HCT116 (cell line): ENCODE results near the gene STAT4. TPM values are rescaled to one million over a fixed set of nuclear protein-coding genes. Genes with fewer than 3 reads are reported as not detected.

Experiments used
- ATAC-seq: fragments of 200-7000 bp; cut with Tn5 transposase; 2 replicates; pipeline ENCODE4 v1.9.1; 2020; ENCODE audit warnings: mild to moderate bottlenecking, moderate library complexity
- BruUV-seq: library from RNA; stranded (reverse); fragments of 400-500 nt; replicated peaks from 2 replicates; lab custom pipeline; 2021; lab: Mats Ljungman, UMichigan
- CTCF ChIA-PET: fragments of 300-600 bp; sonication (Branson Sonifier 250); formaldehyde crosslinking; loops from one replicate; lab custom pipeline; 2021; ENCODE audit warnings: antibody characterized with exemption; lab: Charles Lee
- POLR2A ChIA-PET: fragments of 300-600, 350-600 bp; sonication (Branson Sonifier 250); formaldehyde crosslinking; loops from one replicate; lab custom pipeline; 2021; ENCODE audit warnings: antibody characterized with exemption; lab: Charles Lee
- RAD21 ChIA-PET, 2 experiments: fragments of 300-600 bp; sonication (Branson Sonifier 250); formaldehyde crosslinking; loops; one replicate each; lab custom pipeline; 2023; ENCODE audit warnings: low total read pairs in 2 of 2; ENCODE audit not compliant: uncharacterized antibody in 2 of 2, unreplicated experiment in 2 of 2, low non-redundant PET in 1 of 2; lab: Charles Lee
- DNase-seq: peaks from one replicate; pipeline ENCODE4 v3.0.0-alpha.2; 2010; ENCODE audit warnings: low read depth, low spot score
- H2AFZ ChIP-seq: fragments of 200-600 bp; shearing (Covaris generic), sonication (generic); 2 replicates; pipeline ENCODE4 v1.6.1; 2017; ENCODE audit warnings: low read depth, mixed run types, mixed read lengths, antibody characterized with exemption, low read length; ENCODE audit not compliant: poor library complexity, severe bottlenecking
- H3K27ac ChIP-seq: 2 replicates; pipeline ENCODE4 v1.5.1; 2012; ENCODE audit warnings: low read depth, low read length
- H3K27me3 ChIP-seq: fragments of 200-600 bp; sonication (generic); 2 replicates; pipeline ENCODE4 v1.6.1; 2016; ENCODE audit warnings: mixed run types, low read length, mixed read lengths; ENCODE audit not compliant: insufficient read depth
- H3K36me3 ChIP-seq, 2 experiments: fragments of 200-500 bp in 1 of 2; fragments of 200-600 bp in 1 of 2; sonication (Bioruptor generic) in 1 of 2; sonication (generic) in 1 of 2; 2 replicates each; pipeline versions ENCODE4 v1.5.1 to v1.6.1; 2014 to 2016; ENCODE audit warnings: low read length in 2 of 2, inconsistent platforms in 1 of 2, mixed read lengths in 1 of 2, mixed run types in 1 of 2; ENCODE audit not compliant: insufficient read depth in 2 of 2, control insufficient read depth in 1 of 2
- H3K4me1 ChIP-seq, 2 experiments: fragments of 200-600 bp in 1 of 2; sonication (generic) in 1 of 2; 2 replicates each; pipeline versions ENCODE4 v1.5.1 to v1.6.1; 2012 to 2017; ENCODE audit warnings: low read length in 2 of 2, inconsistent platforms in 1 of 2, mild to moderate bottlenecking in 1 of 2, mixed read lengths in 1 of 2, mixed run types in 1 of 2, moderate library complexity in 1 of 2; ENCODE audit not compliant: insufficient read depth in 2 of 2, control insufficient read depth in 1 of 2
- H3K4me2 ChIP-seq: fragments of 200-600 bp; sonication (generic); 2 replicates; pipeline ENCODE4 v1.6.1; 2017; ENCODE audit warnings: mixed run types, low read length, mixed read lengths
- H3K4me3 ChIP-seq, 2 experiments: fragments of 200-600 bp in 1 of 2; sonication (generic) in 1 of 2; replicated peaks in 1 of 2; 2 replicates each; pipeline ENCODE4 v1.5.1; 2011 to 2016; ENCODE audit warnings: low read length in 2 of 2, control low read depth in 1 of 2, low read depth in 1 of 2, mild to moderate bottlenecking in 1 of 2, mixed read lengths in 1 of 2, mixed run types in 1 of 2
- H3K79me2 ChIP-seq: fragments of 200-600 bp; sonication (generic); 2 replicates; pipeline ENCODE4 v1.6.1; 2017; ENCODE audit warnings: mild to moderate bottlenecking, mixed run types, low read length, moderate library complexity, mixed read lengths; ENCODE audit not compliant: insufficient read depth
- H3K9ac ChIP-seq: fragments of 200-600 bp; sonication (generic); 2 replicates; pipeline ENCODE4 v1.6.1; 2016; ENCODE audit warnings: low read length, mixed read lengths
- H3K9me2 ChIP-seq: fragments of 200-600 bp; sonication (generic), shearing (Covaris generic); 2 replicates; pipeline ENCODE4 v1.6.1; 2017; ENCODE audit warnings: mixed run types, mild to moderate bottlenecking, moderate library complexity; ENCODE audit not compliant: insufficient read depth
- H3K9me3 ChIP-seq, 2 experiments: fragments of 200-500 bp in 1 of 2; fragments of 200-600 bp in 1 of 2; sonication (Bioruptor generic) in 1 of 2; sonication (generic) in 1 of 2; 2 replicates each; pipeline ENCODE4 v1.6.1; 2014 to 2017; ENCODE audit warnings: low read length in 2 of 2, mixed read lengths in 2 of 2, inconsistent platforms in 1 of 2, low read depth in 1 of 2, mild to moderate bottlenecking in 1 of 2, mixed run types in 1 of 2, moderate library complexity in 1 of 2; ENCODE audit not compliant: control insufficient read depth in 1 of 2, insufficient read depth in 1 of 2
- H4K20me1 ChIP-seq: fragments of 200-600 bp; sonication (generic), shearing (Covaris generic); 2 replicates; pipeline ENCODE4 v1.6.1; 2017; ENCODE audit warnings: mixed run types, mild to moderate bottlenecking, moderate library complexity; ENCODE audit not compliant: insufficient read depth
- EZH2 ChIP-seq: fragments of 200-600 bp; sonication (generic); IDR thresholded peaks from 2 replicates; pipeline ENCODE4 v1.6.1; 2017; ENCODE audit warnings: antibody characterized with exemption, mixed run types
- FOSL1 ChIP-seq: IDR thresholded peaks from 2 replicates; pipeline ENCODE4 v1.6.1; 2012; ENCODE audit warnings: low read depth
- JUND ChIP-seq: IDR thresholded peaks from 2 replicates; pipeline ENCODE4 v1.6.1; 2012
- POLR2A ChIP-seq: IDR thresholded peaks from 2 replicates; pipeline ENCODE4 v1.7.0; 2011; ENCODE audit warnings: borderline replicate concordance; ENCODE audit not compliant: insufficient read depth, insufficient read length; ENCODE audit errors: extremely low read depth
- RAD21 ChIP-seq: IDR thresholded peaks from 2 replicates; pipeline ENCODE4 v1.6.1; 2012; ENCODE audit warnings: low read depth, mild to moderate bottlenecking
- SP1 ChIP-seq: IDR thresholded peaks from 2 replicates; pipeline ENCODE4 v1.6.1; 2012; ENCODE audit warnings: low read depth
- SRF ChIP-seq: IDR thresholded peaks from 2 replicates; pipeline ENCODE4 v1.6.1; 2012; ENCODE audit warnings: low read depth
- TCF7L2 ChIP-seq: IDR thresholded peaks from 2 replicates; pipeline ENCODE4 v1.7.0; 2011; ENCODE audit warnings: borderline replicate concordance, inconsistent platforms; ENCODE audit not compliant: insufficient read depth, insufficient read length; ENCODE audit errors: extremely low read depth
- YY1 ChIP-seq: IDR thresholded peaks from 2 replicates; pipeline ENCODE4 v1.6.1; 2011; ENCODE audit warnings: low read length, low read depth, moderate library complexity, mild to moderate bottlenecking; ENCODE audit not compliant: insufficient replicate concordance; ENCODE audit errors: extremely low read depth
- ZFX ChIP-seq: fragments of 450-650 bp; IDR thresholded peaks from 2 replicates; pipeline ENCODE4 v1.6.1; 2017
- ZNF274 ChIP-seq: fragments of 200-500 bp; sonication (Bioruptor generic); IDR thresholded peaks from 2 replicates; pipeline ENCODE4 v1.6.1; 2014; ENCODE audit warnings: mild to moderate bottlenecking, low read depth, low read length, inconsistent platforms
- intact Hi-C: fragments of 100-400 bp; cut with micrococcal nuclease; formaldehyde crosslinking; loops from 2 replicates; pipeline ENCODE4 v1.10.0; 2022
- total RNA-seq: library from RNA; stranded (reverse); gene quantifications from one replicate; pipeline ENCODE4 v1.2.1, GENCODE V29; 2021; ENCODE audit not compliant: unreplicated experiment
- TF ChIP-seq, protein P1 (sequence below): IDR thresholded peaks from 2 replicates; pipeline ENCODE4 v1.6.1; 2012
- TF ChIP-seq, protein P2 (sequence below): IDR thresholded peaks from 2 replicates; pipeline ENCODE4 v1.6.1; 2011; ENCODE audit warnings: mild to moderate bottlenecking, low read length, moderate library complexity; ENCODE audit not compliant: insufficient replicate concordance; ENCODE audit errors: extremely low read depth
- TF ChIP-seq, protein P3 (sequence below): IDR thresholded peaks from 2 replicates; pipeline ENCODE4 v1.6.1; 2012; ENCODE audit warnings: low read depth

Gene STAT4
- total RNA-seq, 1 experiment from 2014 or later: 2.0 TPM

DNA sequence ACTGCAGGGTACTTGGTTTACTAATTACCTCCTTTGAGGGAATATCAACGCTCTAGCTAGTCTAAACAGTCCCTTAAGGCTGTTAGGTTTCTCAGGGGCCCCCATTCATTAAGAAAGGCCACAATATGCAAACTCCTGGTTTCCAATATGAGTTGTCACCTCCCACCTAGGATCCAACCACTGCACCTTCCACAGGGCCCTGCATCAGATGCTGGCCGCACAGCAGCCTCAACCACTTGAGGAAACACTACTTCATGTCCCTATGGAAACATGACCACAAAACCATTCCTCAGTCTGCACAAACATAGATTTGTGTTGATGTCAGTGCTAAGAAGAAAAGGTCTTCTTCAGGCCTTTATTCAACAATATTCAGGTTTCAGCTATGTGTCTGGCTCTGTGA, 40.9 kb downstream of the STAT4 start:
- intact Hi-C loops: no loop called here
- Histone ChIP-seq H3K27ac (no peak overlapping the region), H2AFZ (no peak overlapping the region), H3K9me3 (no peaks in the 10 kb centered on the region), H3K4me3 (no peak overlapping the region), H3K36me3 (no peaks in the 10 kb centered on the region), H3K9ac (no peak overlapping the region), H3K4me1 (peaks cover 0 to 3% of the 10 kb centered on the region in 2 experiments; a peak in 2 of 4 replicates)
- ChIA-PET RAD21 (no interaction called here), CTCF (interaction anchor here (1.0 kb wide), 1 partner anchor 45 kb away, joined by 3 read pairs; no protein-coding TSS in a partner anchor)
- ATAC-seq: no peak
- TF ChIP-seq, protein P1, sequence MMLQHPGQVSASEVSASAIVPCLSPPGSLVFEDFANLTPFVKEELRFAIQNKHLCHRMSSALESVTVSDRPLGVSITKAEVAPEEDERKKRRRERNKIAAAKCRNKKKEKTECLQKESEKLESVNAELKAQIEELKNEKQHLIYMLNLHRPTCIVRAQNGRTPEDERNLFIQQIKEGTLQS: no peak
- no peak for TF ChIP-seq YY1
- TF ChIP-seq EZH2: no peak
- TF ChIP-seq ZFX: no peak
- TF ChIP-seq SP1: no peak
- no peak for TF ChIP-seq SRF
- TF ChIP-seq FOSL1: no peak
- no peak for TF ChIP-seq ZNF274
- no peak for TF ChIP-seq JUND
- no peak for TF ChIP-seq POLR2A
- no peak for TF ChIP-seq RAD21
- no peak for TF ChIP-seq TCF7L2
- TF ChIP-seq, protein P2, sequence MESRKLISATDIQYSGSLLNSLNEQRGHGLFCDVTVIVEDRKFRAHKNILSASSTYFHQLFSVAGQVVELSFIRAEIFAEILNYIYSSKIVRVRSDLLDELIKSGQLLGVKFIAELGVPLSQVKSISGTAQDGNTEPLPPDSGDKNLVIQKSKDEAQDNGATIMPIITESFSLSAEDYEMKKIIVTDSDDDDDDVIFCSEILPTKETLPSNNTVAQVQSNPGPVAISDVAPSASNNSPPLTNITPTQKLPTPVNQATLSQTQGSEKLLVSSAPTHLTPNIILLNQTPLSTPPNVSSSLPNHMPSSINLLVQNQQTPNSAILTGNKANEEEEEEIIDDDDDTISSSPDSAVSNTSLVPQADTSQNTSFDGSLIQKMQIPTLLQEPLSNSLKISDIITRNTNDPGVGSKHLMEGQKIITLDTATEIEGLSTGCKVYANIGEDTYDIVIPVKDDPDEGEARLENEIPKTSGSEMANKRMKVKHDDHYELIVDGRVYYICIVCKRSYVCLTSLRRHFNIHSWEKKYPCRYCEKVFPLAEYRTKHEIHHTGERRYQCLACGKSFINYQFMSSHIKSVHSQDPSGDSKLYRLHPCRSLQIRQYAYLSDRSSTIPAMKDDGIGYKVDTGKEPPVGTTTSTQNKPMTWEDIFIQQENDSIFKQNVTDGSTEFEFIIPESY: no peak
- TF ChIP-seq, protein P3, sequence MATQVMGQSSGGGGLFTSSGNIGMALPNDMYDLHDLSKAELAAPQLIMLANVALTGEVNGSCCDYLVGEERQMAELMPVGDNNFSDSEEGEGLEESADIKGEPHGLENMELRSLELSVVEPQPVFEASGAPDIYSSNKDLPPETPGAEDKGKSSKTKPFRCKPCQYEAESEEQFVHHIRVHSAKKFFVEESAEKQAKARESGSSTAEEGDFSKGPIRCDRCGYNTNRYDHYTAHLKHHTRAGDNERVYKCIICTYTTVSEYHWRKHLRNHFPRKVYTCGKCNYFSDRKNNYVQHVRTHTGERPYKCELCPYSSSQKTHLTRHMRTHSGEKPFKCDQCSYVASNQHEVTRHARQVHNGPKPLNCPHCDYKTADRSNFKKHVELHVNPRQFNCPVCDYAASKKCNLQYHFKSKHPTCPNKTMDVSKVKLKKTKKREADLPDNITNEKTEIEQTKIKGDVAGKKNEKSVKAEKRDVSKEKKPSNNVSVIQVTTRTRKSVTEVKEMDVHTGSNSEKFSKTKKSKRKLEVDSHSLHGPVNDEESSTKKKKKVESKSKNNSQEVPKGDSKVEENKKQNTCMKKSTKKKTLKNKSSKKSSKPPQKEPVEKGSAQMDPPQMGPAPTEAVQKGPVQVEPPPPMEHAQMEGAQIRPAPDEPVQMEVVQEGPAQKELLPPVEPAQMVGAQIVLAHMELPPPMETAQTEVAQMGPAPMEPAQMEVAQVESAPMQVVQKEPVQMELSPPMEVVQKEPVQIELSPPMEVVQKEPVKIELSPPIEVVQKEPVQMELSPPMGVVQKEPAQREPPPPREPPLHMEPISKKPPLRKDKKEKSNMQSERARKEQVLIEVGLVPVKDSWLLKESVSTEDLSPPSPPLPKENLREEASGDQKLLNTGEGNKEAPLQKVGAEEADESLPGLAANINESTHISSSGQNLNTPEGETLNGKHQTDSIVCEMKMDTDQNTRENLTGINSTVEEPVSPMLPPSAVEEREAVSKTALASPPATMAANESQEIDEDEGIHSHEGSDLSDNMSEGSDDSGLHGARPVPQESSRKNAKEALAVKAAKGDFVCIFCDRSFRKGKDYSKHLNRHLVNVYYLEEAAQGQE: no peak
- TF ChIP-seq, all 23 proteins: peak for 0
- Histone ChIP-seq H3K9me2 (no peaks in the 10 kb centered on the region), H3K79me2 (no peaks in the 10 kb centered on the region), H3K27me3 (no peaks in the 10 kb centered on the region), H3K4me2 (no peak overlapping the region), H4K20me1 (no peaks in the 10 kb centered on the region)
- no peak for DNase-seq
- POLR2A ChIA-PET: no interaction called here
- no TSS peak for BruUV-seq
